Upper lobe of left lung (tissue), 4 donors: Measurements from ENCODE around the gene PFN1.

Experiments
- POLR2A ChIP-seq, 4 donors: fragments of 450-650 bp; IDR thresholded peaks; one replicate each; pipeline ENCODE4 v1.5.1; 2016 to 2017; ENCODE audit warnings: antibody characterized with exemption in 4 of 4, mild to moderate bottlenecking in 2 of 4
- TF ChIP-seq, protein P1 (sequence below), 6 experiments: fragments of 450-650 bp in 4 of 6; fragments of 200-600 bp in 2 of 6; sonication (generic) in 2 of 6; IDR thresholded peaks; one replicate each; pipeline ENCODE4 v1.5.1; 2016 to 2019; ENCODE audit warnings: antibody characterized with exemption in 6 of 6

DNA sequence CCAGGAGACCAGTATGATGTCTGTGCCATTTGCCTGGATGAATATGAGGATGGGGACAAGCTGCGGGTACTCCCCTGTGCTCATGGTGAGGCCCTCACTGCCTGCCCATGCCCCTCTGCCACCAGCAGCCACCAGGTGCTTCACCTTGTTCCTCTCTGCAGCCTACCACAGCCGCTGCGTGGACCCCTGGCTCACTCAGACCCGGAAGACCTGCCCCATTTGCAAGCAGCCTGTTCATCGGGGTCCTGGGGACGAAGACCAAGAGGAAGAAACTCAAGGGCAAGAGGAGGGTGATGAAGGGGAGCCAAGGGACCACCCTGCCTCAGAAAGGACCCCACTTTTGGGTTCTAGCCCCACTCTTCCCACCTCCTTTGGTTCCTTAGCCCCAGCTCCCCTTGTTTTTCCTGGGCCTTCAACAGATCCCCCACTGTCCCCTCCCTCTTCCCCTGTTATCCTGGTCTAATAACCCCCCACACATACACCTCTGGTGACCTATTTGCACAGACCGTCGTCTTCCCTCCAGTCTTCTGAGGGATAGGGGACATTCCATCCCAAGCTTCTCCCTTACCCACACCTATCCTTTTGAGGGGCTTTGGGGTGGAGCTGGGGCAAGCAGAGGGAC, 3.7 kb downstream of the PFN1 start:
- TF ChIP-seq, protein P1, sequence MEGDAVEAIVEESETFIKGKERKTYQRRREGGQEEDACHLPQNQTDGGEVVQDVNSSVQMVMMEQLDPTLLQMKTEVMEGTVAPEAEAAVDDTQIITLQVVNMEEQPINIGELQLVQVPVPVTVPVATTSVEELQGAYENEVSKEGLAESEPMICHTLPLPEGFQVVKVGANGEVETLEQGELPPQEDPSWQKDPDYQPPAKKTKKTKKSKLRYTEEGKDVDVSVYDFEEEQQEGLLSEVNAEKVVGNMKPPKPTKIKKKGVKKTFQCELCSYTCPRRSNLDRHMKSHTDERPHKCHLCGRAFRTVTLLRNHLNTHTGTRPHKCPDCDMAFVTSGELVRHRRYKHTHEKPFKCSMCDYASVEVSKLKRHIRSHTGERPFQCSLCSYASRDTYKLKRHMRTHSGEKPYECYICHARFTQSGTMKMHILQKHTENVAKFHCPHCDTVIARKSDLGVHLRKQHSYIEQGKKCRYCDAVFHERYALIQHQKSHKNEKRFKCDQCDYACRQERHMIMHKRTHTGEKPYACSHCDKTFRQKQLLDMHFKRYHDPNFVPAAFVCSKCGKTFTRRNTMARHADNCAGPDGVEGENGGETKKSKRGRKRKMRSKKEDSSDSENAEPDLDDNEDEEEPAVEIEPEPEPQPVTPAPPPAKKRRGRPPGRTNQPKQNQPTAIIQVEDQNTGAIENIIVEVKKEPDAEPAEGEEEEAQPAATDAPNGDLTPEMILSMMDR (IDR thresholded peaks at IDR 0.05) = no peak
- no peak for TF ChIP-seq POLR2A (IDR thresholded peaks at IDR 0.05)
